IMR-90 (cell line): ENCODE measurements around the gene MAZ. TPM values are rescaled to one million over a fixed set of nuclear protein-coding genes. Genes with fewer than 3 reads are reported as not detected.

ENCODE experiments used
- ATAC-seq: fragments of 200-7000 bp; cut with Tn5 transposase; 2 replicates; pipeline ENCODE4 v1.9.1; 2020; ENCODE audit warnings: low read depth, mild to moderate bottlenecking, moderate library complexity
- BruUV-seq: library from RNA; stranded (reverse); fragments of 400-500 nt; replicated peaks from 2 replicates; lab custom pipeline; 2021; lab: Mats Ljungman, UMichigan
- CTCF ChIA-PET: fragments of 300-600 bp; formaldehyde crosslinking; extraction: SDS; loops from one replicate; lab custom pipeline; 2021; ENCODE audit warnings: antibody characterized with exemption; lab: Yijun Ruan, JAX
- POLR2A ChIA-PET: fragments of 300-600 bp; sonication (Branson Sonifier 250); formaldehyde crosslinking; loops from one replicate; lab custom pipeline; 2022; ENCODE audit warnings: antibody characterized with exemption; ENCODE audit not compliant: unreplicated experiment; lab: Charles Lee
- DNase-seq: peaks from one replicate; pipeline ENCODE4 v3.0.0; 2013
- H2AFZ ChIP-seq: replicated peaks from 2 replicates; pipeline ENCODE3; 2013; ENCODE audit warnings: low read length, mild to moderate bottlenecking; ENCODE audit not compliant: poor library complexity
- H2AK5ac ChIP-seq: 2 replicates; pipeline ENCODE4 v1.6.1; 2013; ENCODE audit warnings: low read depth, low read length, inconsistent platforms
- H2AK9ac ChIP-seq: replicated peaks from 2 replicates; pipeline ENCODE3; 2013; ENCODE audit warnings: mild to moderate bottlenecking, low read depth, low read length, moderate library complexity; ENCODE audit not compliant: poor library complexity
- H2BK120ac ChIP-seq: 2 replicates; pipeline ENCODE4 v1.6.1; 2013; ENCODE audit warnings: low read depth, low read length, inconsistent platforms
- H2BK15ac ChIP-seq: 3 replicates; pipeline ENCODE4 v1.6.1; 2013; ENCODE audit warnings: low read depth, low read length, inconsistent platforms
- H2BK20ac ChIP-seq: 2 replicates; pipeline ENCODE4 v1.6.1; 2013; ENCODE audit warnings: low read depth, mild to moderate bottlenecking, inconsistent platforms, low read length, moderate library complexity
- H2BK5ac ChIP-seq: 2 replicates; pipeline ENCODE4 v1.6.1; 2013; ENCODE audit warnings: mild to moderate bottlenecking, low read depth, low read length, inconsistent platforms; ENCODE audit not compliant: poor library complexity, severe bottlenecking
- H3K14ac ChIP-seq: replicated peaks from 2 replicates; pipeline ENCODE4 v1.6.1; 2013; ENCODE audit warnings: low read depth, low read length, inconsistent platforms
- H3K18ac ChIP-seq: 2 replicates; pipeline ENCODE4 v1.6.1; 2013; ENCODE audit warnings: low read depth, low read length, control low read depth
- H3K23ac ChIP-seq: 2 replicates; pipeline ENCODE4 v1.6.1; 2013; ENCODE audit warnings: low read depth, low read length, inconsistent platforms
- H3K27ac ChIP-seq: 2 replicates; pipeline ENCODE4 v1.5.1; 2013; ENCODE audit warnings: mild to moderate bottlenecking, control low read depth, low read length; ENCODE audit not compliant: insufficient read depth
- H3K27me3 ChIP-seq: 2 replicates; pipeline ENCODE4 v1.6.1; 2013; ENCODE audit warnings: low read length; ENCODE audit not compliant: control insufficient read depth, insufficient read depth
- H3K36me3 ChIP-seq: 2 replicates; pipeline ENCODE4 v1.6.1; 2013; ENCODE audit warnings: low read length, mixed read lengths; ENCODE audit not compliant: control insufficient read depth, insufficient read depth
- H3K4ac ChIP-seq: 2 replicates; pipeline ENCODE4 v1.6.1; 2013; ENCODE audit warnings: low read depth, low read length, inconsistent platforms
- H3K4me1 ChIP-seq: 2 replicates; pipeline ENCODE4 v1.6.1; 2013; ENCODE audit warnings: low read length, mixed read lengths; ENCODE audit not compliant: control insufficient read depth, insufficient read depth
- H3K4me2 ChIP-seq: 2 replicates; pipeline ENCODE4 v1.6.1; 2013; ENCODE audit warnings: low read depth, mild to moderate bottlenecking, control low read depth, low read length, moderate library complexity
- H3K4me3 ChIP-seq: 2 replicates; pipeline ENCODE4 v1.5.1; 2013; ENCODE audit warnings: low read depth, mild to moderate bottlenecking, control low read depth, low read length, moderate library complexity; ENCODE audit not compliant: insufficient read depth
- H3K56ac ChIP-seq: 2 replicates; pipeline ENCODE4 v1.6.1; 2013; ENCODE audit warnings: low read length, inconsistent platforms; ENCODE audit not compliant: insufficient read depth; ENCODE audit errors: extremely low read depth
- H3K79me1 ChIP-seq, 2 experiments: 2 replicates each; pipeline ENCODE4 v1.6.1; 2013; ENCODE audit warnings: low read length in 2 of 2, inconsistent platforms in 1 of 2, low read depth in 1 of 2
- H3K9ac ChIP-seq: 2 replicates; pipeline ENCODE4 v1.6.1; 2013; ENCODE audit warnings: low read depth, low read length, control low read depth
- H3K9me1 ChIP-seq: 2 replicates; pipeline ENCODE4 v1.6.1; 2013; ENCODE audit warnings: low read length, inconsistent platforms; ENCODE audit not compliant: insufficient read depth
- H3K9me3 ChIP-seq: 2 replicates; pipeline ENCODE4 v1.6.1; 2013; ENCODE audit warnings: low read length; ENCODE audit not compliant: control insufficient read depth, insufficient read depth
- H4K20me1 ChIP-seq: 2 replicates; pipeline ENCODE4 v1.6.1; 2013; ENCODE audit warnings: low read length, inconsistent platforms; ENCODE audit not compliant: insufficient read depth
- H4K5ac ChIP-seq: 2 replicates; pipeline ENCODE4 v1.6.1; 2013; ENCODE audit warnings: mild to moderate bottlenecking, low read depth, low read length, control low read depth
- H4K8ac ChIP-seq, 2 experiments: 2 replicates each; pipeline ENCODE4 v1.6.1; 2013; ENCODE audit warnings: low read depth in 2 of 2, low read length in 2 of 2, control low read depth in 1 of 2, inconsistent platforms in 1 of 2
- H4K91ac ChIP-seq: 2 replicates; pipeline ENCODE4 v1.6.1; 2013; ENCODE audit warnings: low read depth, low read length, inconsistent platforms; ENCODE audit not compliant: insufficient read depth
- BHLHE40 ChIP-seq: fragments of 150-350 bp; IDR thresholded peaks from 2 replicates; pipeline ENCODE4 v1.6.1; 2016; ENCODE audit warnings: mild to moderate bottlenecking, low read depth, low read length
- CEBPB ChIP-seq: IDR thresholded peaks from 2 replicates; pipeline ENCODE4 v1.6.1; 2012; ENCODE audit warnings: low read depth, low read length, improper control_type of control experiment
- CHD1 ChIP-seq: IDR thresholded peaks from 2 replicates; pipeline ENCODE4 v1.6.1; 2012; ENCODE audit warnings: low read depth, low read length, improper control_type of control experiment
- FOS ChIP-seq: fragments of 150-350 bp; IDR thresholded peaks from 2 replicates; pipeline ENCODE4 v1.6.1; 2016; ENCODE audit warnings: low read depth, low read length
- MAFK ChIP-seq: IDR thresholded peaks from 2 replicates; pipeline ENCODE4 v1.6.1; 2012; ENCODE audit warnings: low read depth, low read length, improper control_type of control experiment
- MAZ ChIP-seq: IDR thresholded peaks from 2 replicates; pipeline ENCODE4 v1.6.1; 2012; ENCODE audit warnings: low read depth, mild to moderate bottlenecking, low read length, improper control_type of control experiment, moderate library complexity, borderline replicate concordance
- MXI1 ChIP-seq: IDR thresholded peaks from 2 replicates; pipeline ENCODE4 v1.6.1; 2012; ENCODE audit warnings: low read depth, mild to moderate bottlenecking, low read length, moderate library complexity, borderline replicate concordance
- NFE2L2 ChIP-seq: fragments of 150-350 bp; IDR thresholded peaks from 2 replicates; pipeline ENCODE4 v1.6.1; 2016; ENCODE audit warnings: low read depth, mild to moderate bottlenecking, low read length
- POLR2A ChIP-seq: IDR thresholded peaks from 2 replicates; pipeline ENCODE4 v1.6.1; 2012; ENCODE audit warnings: mild to moderate bottlenecking, low read depth, low read length
- RAD21 ChIP-seq: IDR thresholded peaks from 2 replicates; pipeline ENCODE4 v1.6.1; 2012; ENCODE audit warnings: low read length, improper control_type of control experiment
- RCOR1 ChIP-seq: IDR thresholded peaks from 2 replicates; pipeline ENCODE4 v1.6.1; 2012; ENCODE audit warnings: mild to moderate bottlenecking, low read length, improper control_type of control experiment; ENCODE audit not compliant: insufficient replicate concordance
- RFX5 ChIP-seq: IDR thresholded peaks from 2 replicates; pipeline ENCODE4 v1.8.0; 2012; ENCODE audit warnings: low read depth, mild to moderate bottlenecking, low read length, moderate library complexity
- SMC3 ChIP-seq: fragments of 150-350 bp; IDR thresholded peaks from 2 replicates; pipeline ENCODE4 v1.6.1; 2016; ENCODE audit warnings: low read depth, mild to moderate bottlenecking, antibody characterized with exemption, low read length, moderate library complexity
- USF2 ChIP-seq: fragments of 150-350 bp; IDR thresholded peaks from 2 replicates; pipeline ENCODE4 v1.6.1; 2017; ENCODE audit warnings: mild to moderate bottlenecking, antibody characterized with exemption, low read length, low read depth
- WGBS, 2 experiments: methylation state at CpG; one replicate each; pipeline versions ENCODE4 v1.1.5 to v1.1.7; 2013; ENCODE audit warnings: missing lambda C conversion rate in 2 of 2; ENCODE audit not compliant: insufficient read length in 1 of 2; ENCODE audit errors: extremely low coverage in 2 of 2; 5-methylcytosine and 5-hydroxymethylcytosine counted together
- dilution Hi-C: fragments of 300-500 bp; cut with HindIII; formaldehyde crosslinking; loops from one replicate; pipeline ENCODE4 v1.14.3; 2018; ENCODE audit warnings: low sequenced_read_pairs; ENCODE audit not compliant: unreplicated experiment
- in situ Hi-C: fragments of 300-500 bp; cut with MboI; formaldehyde crosslinking; loops from 3 replicates; pipeline ENCODE4 v1.14.3; 2019; ENCODE audit warnings: low sequenced_read_pairs, inconsistent platforms, mixed read lengths
- intact Hi-C: fragments of 100-400 bp; cut with micrococcal nuclease; formaldehyde crosslinking; loops from 2 replicates; pipeline ENCODE4 v1.10.0; 2022
- polyA plus RNA-seq, 3 experiments: library from polyadenylated mRNA; depleted of rRNA; stranded (reverse); fragments of >200 nt; gene quantifications; 2 replicates each; pipeline ENCODE4 v1.2.3, GENCODE V29; 2012; ENCODE audit warnings: low replicate concordance in 1 of 3
- total RNA-seq: library from RNA; depleted of rRNA; stranded (reverse); fragments of >200 nt; gene quantifications from 2 replicates; pipeline ENCODE4 v1.2.3, GENCODE V29; 2012
- TF ChIP-seq, protein P1 (sequence below): conservative IDR thresholded peaks from 2 replicates; pipeline ENCODE4 v1.5.1; 2012; ENCODE audit warnings: mild to moderate bottlenecking, low read depth, low read length, improper control_type of control experiment
- TF ChIP-seq, protein P2 (sequence below): fragments of 150-350 bp; IDR thresholded peaks from 2 replicates; pipeline ENCODE4 v1.6.1; 2016; ENCODE audit warnings: low read depth, mild to moderate bottlenecking, low read length, moderate library complexity, borderline replicate concordance

MAZ gene
- total and polyA plus RNA-seq, 2 of the 4 experiments (the other 2 are of a cell fraction): 113 to 138 TPM

DNA sequence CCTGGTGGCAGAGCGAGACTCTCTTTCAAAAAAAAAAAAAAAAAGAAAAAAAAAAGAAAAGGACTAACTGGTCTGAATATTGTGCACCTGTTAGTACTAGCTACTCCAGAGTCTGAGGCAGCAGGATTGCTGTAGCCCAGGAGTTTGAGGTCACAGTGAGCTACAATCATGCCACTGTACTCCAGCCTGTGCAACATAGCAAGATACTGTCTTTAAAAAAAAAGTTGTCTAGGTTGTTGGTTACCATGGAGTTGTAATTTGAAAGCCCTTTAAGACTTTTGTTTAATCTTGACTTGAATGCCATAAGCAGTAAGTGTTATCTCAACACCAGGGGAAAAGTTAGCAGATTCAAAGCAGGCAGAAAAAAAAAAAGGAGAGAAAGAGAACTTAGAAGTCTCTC, 49.7 kb upstream of the MAZ start:
- Histone ChIP-seq H3K4ac (no peak overlapping the region), H4K20me1 (no peaks in the 10 kb centered on the region), H2AK9ac (no peak overlapping the region), H3K79me1 (no peaks in the 10 kb centered on the region), H2BK20ac (no peak overlapping the region), H2AFZ (no peak overlapping the region), H3K56ac (no peak overlapping the region), H3K23ac (no peak overlapping the region), H4K5ac (no peak overlapping the region), H4K91ac (no peak overlapping the region), H3K14ac (no peak overlapping the region), H3K4me1 (no peaks in the 10 kb centered on the region; the same call in 1 of the 2 replicates), H3K4me3 (no peak overlapping the region), H2BK15ac (no peak overlapping the region), H3K18ac (no peak overlapping the region), H2BK5ac (no peak overlapping the region), H3K27ac (no peak overlapping the region), H3K4me2 (no peak overlapping the region), H3K9ac (no peak overlapping the region), H2BK120ac (no peak overlapping the region), H4K8ac (no peak overlapping the region), H3K36me3 (no peaks in the 10 kb centered on the region), H3K9me1 (no peaks in the 10 kb centered on the region), H3K27me3 (no peaks in the 10 kb centered on the region), H2AK5ac (no peak overlapping the region), H3K9me3 (no peaks in the 10 kb centered on the region)
- dilution Hi-C loops: no loop called here
- ChIA-PET CTCF (interaction anchor here (0.6 kb wide), 2 partner anchors 25 to 274 kb away, joined by 3 to 4 read pairs; partner anchors contain the start of gene TLCD3B), POLR2A (no interaction called here)
- intact Hi-C loops: no loop called here
- 33% methylated on average over 1 of the region's 1 CpG; no CpG with 5 or more reads in 1 of the 2 experiments for WGBS, 2 experiments
- no peak for TF ChIP-seq RAD21
- no peak for TF ChIP-seq RCOR1
- no peak for TF ChIP-seq BHLHE40
- TF ChIP-seq POLR2A: no peak
- no peak for TF ChIP-seq SMC3
- no peak for TF ChIP-seq MAZ
- no peak for TF ChIP-seq RFX5
- no peak for TF ChIP-seq FOS
- TF ChIP-seq MXI1: no peak
- TF ChIP-seq USF2: no peak
- TF ChIP-seq, protein P1, sequence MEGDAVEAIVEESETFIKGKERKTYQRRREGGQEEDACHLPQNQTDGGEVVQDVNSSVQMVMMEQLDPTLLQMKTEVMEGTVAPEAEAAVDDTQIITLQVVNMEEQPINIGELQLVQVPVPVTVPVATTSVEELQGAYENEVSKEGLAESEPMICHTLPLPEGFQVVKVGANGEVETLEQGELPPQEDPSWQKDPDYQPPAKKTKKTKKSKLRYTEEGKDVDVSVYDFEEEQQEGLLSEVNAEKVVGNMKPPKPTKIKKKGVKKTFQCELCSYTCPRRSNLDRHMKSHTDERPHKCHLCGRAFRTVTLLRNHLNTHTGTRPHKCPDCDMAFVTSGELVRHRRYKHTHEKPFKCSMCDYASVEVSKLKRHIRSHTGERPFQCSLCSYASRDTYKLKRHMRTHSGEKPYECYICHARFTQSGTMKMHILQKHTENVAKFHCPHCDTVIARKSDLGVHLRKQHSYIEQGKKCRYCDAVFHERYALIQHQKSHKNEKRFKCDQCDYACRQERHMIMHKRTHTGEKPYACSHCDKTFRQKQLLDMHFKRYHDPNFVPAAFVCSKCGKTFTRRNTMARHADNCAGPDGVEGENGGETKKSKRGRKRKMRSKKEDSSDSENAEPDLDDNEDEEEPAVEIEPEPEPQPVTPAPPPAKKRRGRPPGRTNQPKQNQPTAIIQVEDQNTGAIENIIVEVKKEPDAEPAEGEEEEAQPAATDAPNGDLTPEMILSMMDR: no peak
- TF ChIP-seq MAFK: no peak
- TF ChIP-seq NFE2L2: no peak
- TF ChIP-seq CEBPB: no peak
- TF ChIP-seq, protein P2, sequence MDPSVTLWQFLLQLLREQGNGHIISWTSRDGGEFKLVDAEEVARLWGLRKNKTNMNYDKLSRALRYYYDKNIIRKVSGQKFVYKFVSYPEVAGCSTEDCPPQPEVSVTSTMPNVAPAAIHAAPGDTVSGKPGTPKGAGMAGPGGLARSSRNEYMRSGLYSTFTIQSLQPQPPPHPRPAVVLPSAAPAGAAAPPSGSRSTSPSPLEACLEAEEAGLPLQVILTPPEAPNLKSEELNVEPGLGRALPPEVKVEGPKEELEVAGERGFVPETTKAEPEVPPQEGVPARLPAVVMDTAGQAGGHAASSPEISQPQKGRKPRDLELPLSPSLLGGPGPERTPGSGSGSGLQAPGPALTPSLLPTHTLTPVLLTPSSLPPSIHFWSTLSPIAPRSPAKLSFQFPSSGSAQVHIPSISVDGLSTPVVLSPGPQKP: no peak
- no peak for TF ChIP-seq CHD1
- BruUV-seq: no TSS peak
- in situ Hi-C loops: no loop called here
- ATAC-seq (no peak), DNase-seq (peak; percentile 6)
